GM23338 (cell line): ENCODE results near the gene MBD5.

ENCODE experiments used
- CREB1 ChIP-seq: fragments of 250-450 bp; sonication (Bioruptor Pico); IDR thresholded peaks from 2 replicates; pipeline ENCODE4 v1.5.0; 2020; ENCODE audit warnings: low read depth, mild to moderate bottlenecking, moderate library complexity
- CTCF ChIP-seq, 2 experiments: fragments of 200-600 bp in 1 of 2; sonication (generic) in 1 of 2; conservative IDR thresholded peaks; 2 replicates each; pipeline versions ENCODE4 v1.5.1 to v1.6.1; 2016 to 2017; ENCODE audit warnings: antibody characterized with exemption in 2 of 2, low read depth in 2 of 2, mild to moderate bottlenecking in 2 of 2, moderate library complexity in 1 of 2
- ETS1 ChIP-seq: IDR thresholded peaks from 2 replicates; pipeline ENCODE4 v1.6.1; 2016; ENCODE audit warnings: antibody characterized with exemption
- EZH2 ChIP-seq: fragments of 200-600 bp; sonication (generic); IDR thresholded peaks from one replicate; pipeline ENCODE4 v1.8.0; 2017; ENCODE audit warnings: antibody characterized with exemption, mild to moderate bottlenecking, low read depth; ENCODE audit not compliant: unreplicated experiment
- EZH2phosphoT487 ChIP-seq: fragments of 200-600 bp; sonication (generic); IDR thresholded peaks from one replicate; pipeline ENCODE4 v1.8.1; 2018; ENCODE audit warnings: antibody characterized with exemption; ENCODE audit not compliant: unreplicated experiment
- JUNB ChIP-seq: IDR thresholded peaks from one replicate; pipeline ENCODE4 v1.6.1; 2016; ENCODE audit warnings: antibody characterized with exemption; ENCODE audit not compliant: unreplicated experiment
- NANOG ChIP-seq: IDR thresholded peaks from 2 replicates; pipeline ENCODE4 v1.6.1; 2016; ENCODE audit warnings: antibody characterized with exemption, borderline replicate concordance
- POLR2AphosphoS5 ChIP-seq: IDR thresholded peaks from 2 replicates; pipeline ENCODE4 v1.6.1; 2016; ENCODE audit warnings: antibody characterized with exemption, low read depth
- STAT1 ChIP-seq: IDR thresholded peaks from one replicate; pipeline ENCODE4 v1.6.1; 2016; ENCODE audit warnings: antibody characterized with exemption; ENCODE audit not compliant: unreplicated experiment
- TF ChIP-seq, protein P1 (sequence below): IDR thresholded peaks from one replicate; pipeline ENCODE4 v1.6.1; 2018; ENCODE audit warnings: antibody characterized with exemption; ENCODE audit not compliant: unreplicated experiment

- TF ChIP-seq CTCF (conservative IDR thresholded peaks at IDR 0.05; ENCODE audit: low read depth in 2 of 2) (no peak), EZH2phosphoT487 (no peak), EZH2 (no peak), POLR2AphosphoS5 (no peak), NANOG (no peak), JUNB (no peak), CREB1 (CRISPR knock-in tag) (no peak), ETS1 (no peak), STAT1 (no peak)
- TF ChIP-seq, protein P1, sequence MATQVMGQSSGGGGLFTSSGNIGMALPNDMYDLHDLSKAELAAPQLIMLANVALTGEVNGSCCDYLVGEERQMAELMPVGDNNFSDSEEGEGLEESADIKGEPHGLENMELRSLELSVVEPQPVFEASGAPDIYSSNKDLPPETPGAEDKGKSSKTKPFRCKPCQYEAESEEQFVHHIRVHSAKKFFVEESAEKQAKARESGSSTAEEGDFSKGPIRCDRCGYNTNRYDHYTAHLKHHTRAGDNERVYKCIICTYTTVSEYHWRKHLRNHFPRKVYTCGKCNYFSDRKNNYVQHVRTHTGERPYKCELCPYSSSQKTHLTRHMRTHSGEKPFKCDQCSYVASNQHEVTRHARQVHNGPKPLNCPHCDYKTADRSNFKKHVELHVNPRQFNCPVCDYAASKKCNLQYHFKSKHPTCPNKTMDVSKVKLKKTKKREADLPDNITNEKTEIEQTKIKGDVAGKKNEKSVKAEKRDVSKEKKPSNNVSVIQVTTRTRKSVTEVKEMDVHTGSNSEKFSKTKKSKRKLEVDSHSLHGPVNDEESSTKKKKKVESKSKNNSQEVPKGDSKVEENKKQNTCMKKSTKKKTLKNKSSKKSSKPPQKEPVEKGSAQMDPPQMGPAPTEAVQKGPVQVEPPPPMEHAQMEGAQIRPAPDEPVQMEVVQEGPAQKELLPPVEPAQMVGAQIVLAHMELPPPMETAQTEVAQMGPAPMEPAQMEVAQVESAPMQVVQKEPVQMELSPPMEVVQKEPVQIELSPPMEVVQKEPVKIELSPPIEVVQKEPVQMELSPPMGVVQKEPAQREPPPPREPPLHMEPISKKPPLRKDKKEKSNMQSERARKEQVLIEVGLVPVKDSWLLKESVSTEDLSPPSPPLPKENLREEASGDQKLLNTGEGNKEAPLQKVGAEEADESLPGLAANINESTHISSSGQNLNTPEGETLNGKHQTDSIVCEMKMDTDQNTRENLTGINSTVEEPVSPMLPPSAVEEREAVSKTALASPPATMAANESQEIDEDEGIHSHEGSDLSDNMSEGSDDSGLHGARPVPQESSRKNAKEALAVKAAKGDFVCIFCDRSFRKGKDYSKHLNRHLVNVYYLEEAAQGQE: no peak
Observed at GRCh38 chr2:148132412-148132811, 111.5 kb downstream of the MBD5 start.
